Endothelial cell of umbilical vein (primary cell): ENCODE data around the gene HNRNPK.

Experiments
- CTCF ChIP-seq, 2 donors: IDR thresholded peaks; 1 replicate in 1 of 2; 2 replicates in 1 of 2; pipeline ENCODE4 v1.5.1; 2011; ENCODE audit warnings: low read length in 2 of 2, mild to moderate bottlenecking in 2 of 2, moderate library complexity in 2 of 2, control low read depth in 1 of 2, inconsistent platforms in 1 of 2, low read depth in 1 of 2; ENCODE audit not compliant: insufficient read depth in 1 of 2; ENCODE audit errors: extremely low read depth in 1 of 2
- EZH2 ChIP-seq: IDR thresholded peaks from 2 replicates; pipeline ENCODE4 v1.6.1; 2012; ENCODE audit warnings: borderline replicate concordance, low read depth, mild to moderate bottlenecking, moderate library complexity, low read length, inconsistent platforms; ENCODE audit not compliant: severe bottlenecking
- MAX ChIP-seq: IDR thresholded peaks from 2 replicates; pipeline ENCODE4 v1.6.1; 2011; ENCODE audit not compliant: insufficient read depth, insufficient read length
- POLR2A ChIP-seq: IDR thresholded peaks from 2 replicates; pipeline ENCODE4 v1.6.1; 2012; ENCODE audit warnings: low read depth, mild to moderate bottlenecking, control low read depth, low read length
- POLR2AphosphoS5 ChIP-seq: IDR thresholded peaks from 2 replicates; pipeline ENCODE4 v1.6.1; 2012; ENCODE audit warnings: low read depth, mild to moderate bottlenecking, control low read depth, low read length, moderate library complexity; ENCODE audit not compliant: insufficient read depth

- TF ChIP-seq CTCF (IDR thresholded peaks at IDR 0.05; ENCODE audit: extremely low read depth in 1 of 2, insufficient read depth in 1 of 2, low read depth in 1 of 2, low read length in 2 of 2) (no peak), EZH2 (no peak), MAX (no peak), POLR2AphosphoS5 (no peak), POLR2A (no peak)
Observed at GRCh38 chr9:83999141-83999918, 19.3 kb upstream of the HNRNPK start.
